ENCODE measurements around the gene KRTAP21-1.

DNA sequence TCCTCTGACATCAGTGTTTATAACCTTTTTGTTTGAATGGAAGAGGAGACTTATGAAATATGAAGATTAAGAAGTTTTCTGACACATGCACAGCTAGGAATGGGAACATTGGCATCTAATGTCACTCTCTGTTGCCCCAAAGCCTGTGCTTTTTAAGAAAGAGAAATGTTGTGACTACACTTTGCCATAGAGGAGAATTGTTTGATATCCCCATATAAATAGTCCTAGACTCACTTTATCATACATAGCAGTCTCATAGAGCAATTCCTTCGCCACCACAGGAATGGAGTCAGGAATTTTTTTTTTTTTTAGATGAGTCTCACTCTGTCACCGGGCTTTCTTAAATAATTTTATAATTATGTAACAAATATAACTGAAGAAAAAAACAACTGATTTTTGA is 38.1 kb downstream of the KRTAP21-1 start:
- TF ChIP-seq, protein P1, sequence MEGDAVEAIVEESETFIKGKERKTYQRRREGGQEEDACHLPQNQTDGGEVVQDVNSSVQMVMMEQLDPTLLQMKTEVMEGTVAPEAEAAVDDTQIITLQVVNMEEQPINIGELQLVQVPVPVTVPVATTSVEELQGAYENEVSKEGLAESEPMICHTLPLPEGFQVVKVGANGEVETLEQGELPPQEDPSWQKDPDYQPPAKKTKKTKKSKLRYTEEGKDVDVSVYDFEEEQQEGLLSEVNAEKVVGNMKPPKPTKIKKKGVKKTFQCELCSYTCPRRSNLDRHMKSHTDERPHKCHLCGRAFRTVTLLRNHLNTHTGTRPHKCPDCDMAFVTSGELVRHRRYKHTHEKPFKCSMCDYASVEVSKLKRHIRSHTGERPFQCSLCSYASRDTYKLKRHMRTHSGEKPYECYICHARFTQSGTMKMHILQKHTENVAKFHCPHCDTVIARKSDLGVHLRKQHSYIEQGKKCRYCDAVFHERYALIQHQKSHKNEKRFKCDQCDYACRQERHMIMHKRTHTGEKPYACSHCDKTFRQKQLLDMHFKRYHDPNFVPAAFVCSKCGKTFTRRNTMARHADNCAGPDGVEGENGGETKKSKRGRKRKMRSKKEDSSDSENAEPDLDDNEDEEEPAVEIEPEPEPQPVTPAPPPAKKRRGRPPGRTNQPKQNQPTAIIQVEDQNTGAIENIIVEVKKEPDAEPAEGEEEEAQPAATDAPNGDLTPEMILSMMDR (IDR thresholded peaks at IDR 0.05; ENCODE audit: poor library complexity, severe bottlenecking): no peak
- no peak for TF ChIP-seq EP300 (conservative IDR thresholded peaks at IDR 0.05; ENCODE audit: poor library complexity, severe bottlenecking)
- TF ChIP-seq, protein P2, sequence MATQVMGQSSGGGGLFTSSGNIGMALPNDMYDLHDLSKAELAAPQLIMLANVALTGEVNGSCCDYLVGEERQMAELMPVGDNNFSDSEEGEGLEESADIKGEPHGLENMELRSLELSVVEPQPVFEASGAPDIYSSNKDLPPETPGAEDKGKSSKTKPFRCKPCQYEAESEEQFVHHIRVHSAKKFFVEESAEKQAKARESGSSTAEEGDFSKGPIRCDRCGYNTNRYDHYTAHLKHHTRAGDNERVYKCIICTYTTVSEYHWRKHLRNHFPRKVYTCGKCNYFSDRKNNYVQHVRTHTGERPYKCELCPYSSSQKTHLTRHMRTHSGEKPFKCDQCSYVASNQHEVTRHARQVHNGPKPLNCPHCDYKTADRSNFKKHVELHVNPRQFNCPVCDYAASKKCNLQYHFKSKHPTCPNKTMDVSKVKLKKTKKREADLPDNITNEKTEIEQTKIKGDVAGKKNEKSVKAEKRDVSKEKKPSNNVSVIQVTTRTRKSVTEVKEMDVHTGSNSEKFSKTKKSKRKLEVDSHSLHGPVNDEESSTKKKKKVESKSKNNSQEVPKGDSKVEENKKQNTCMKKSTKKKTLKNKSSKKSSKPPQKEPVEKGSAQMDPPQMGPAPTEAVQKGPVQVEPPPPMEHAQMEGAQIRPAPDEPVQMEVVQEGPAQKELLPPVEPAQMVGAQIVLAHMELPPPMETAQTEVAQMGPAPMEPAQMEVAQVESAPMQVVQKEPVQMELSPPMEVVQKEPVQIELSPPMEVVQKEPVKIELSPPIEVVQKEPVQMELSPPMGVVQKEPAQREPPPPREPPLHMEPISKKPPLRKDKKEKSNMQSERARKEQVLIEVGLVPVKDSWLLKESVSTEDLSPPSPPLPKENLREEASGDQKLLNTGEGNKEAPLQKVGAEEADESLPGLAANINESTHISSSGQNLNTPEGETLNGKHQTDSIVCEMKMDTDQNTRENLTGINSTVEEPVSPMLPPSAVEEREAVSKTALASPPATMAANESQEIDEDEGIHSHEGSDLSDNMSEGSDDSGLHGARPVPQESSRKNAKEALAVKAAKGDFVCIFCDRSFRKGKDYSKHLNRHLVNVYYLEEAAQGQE (IDR thresholded peaks at IDR 0.05; ENCODE audit: borderline replicate concordance): no peak
- TF ChIP-seq POLR2AphosphoS5 (IDR thresholded peaks at IDR 0.05): no peak
- no peak for TF ChIP-seq EZH2 (IDR thresholded peaks at IDR 0.05; ENCODE audit: borderline replicate concordance, insufficient read depth, low read length, poor library complexity, severe bottlenecking)
